Neural progenitor cell (in vitro differentiated cells): ENCODE data around the gene MRC1.

ENCODE experiments used
- CTCF ChIP-seq: fragments of 200-600 bp; sonication (generic); IDR thresholded peaks from 2 replicates; pipeline ENCODE4 v1.5.1; 2017; ENCODE audit warnings: antibody characterized with exemption, mild to moderate bottlenecking
- EZH2 ChIP-seq: fragments of 200-600 bp; sonication (generic); IDR thresholded peaks from 2 replicates; pipeline ENCODE4 v1.6.1; 2017; ENCODE audit warnings: antibody characterized with exemption, mild to moderate bottlenecking, moderate library complexity

DNA sequence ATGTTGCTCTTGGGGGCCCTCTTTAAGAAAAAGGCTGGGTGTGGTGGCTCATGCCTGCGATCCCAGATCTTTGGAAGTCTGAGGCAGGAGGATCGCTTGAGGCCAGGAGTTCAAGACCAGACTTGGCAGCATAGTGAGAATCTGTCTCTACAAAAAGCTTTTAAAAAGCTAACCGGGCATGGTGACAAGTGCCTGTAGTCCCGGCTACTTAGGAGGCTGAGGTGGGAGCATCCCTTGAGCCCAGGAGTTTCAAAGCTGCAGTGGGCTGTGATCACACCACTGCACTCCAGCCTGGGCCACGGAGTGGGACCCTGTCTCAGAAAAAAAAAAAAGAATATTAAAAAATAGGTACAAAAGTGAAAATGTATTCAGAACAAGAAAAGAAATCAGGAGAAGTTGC, 104.5 kb downstream of the MRC1 start:
- TF ChIP-seq EZH2, result no peak
- no peak for TF ChIP-seq CTCF
